ENCODE results near the gene PTPN2. TPM values are rescaled to one million over a fixed set of nuclear protein-coding genes. Genes with fewer than 3 reads are reported as not detected.
A peak's percentile ranks its signal among the peaks of the same experiment; 100 is the strongest.

PTPN2 gene
- total RNA-seq, 1 experiment from 2014 or later = 59.8 TPM

GRCh38 chr18:12779456-12779855 is 104.6 kb downstream of the PTPN2 start:
- H3K27ac ChIP-seq (ENCODE audit: low read length) = no peak overlapping the region
- no peaks in the 10 kb centered on the region; the same call in 1 of the 2 replicates for H3K4me1 ChIP-seq (ENCODE audit: insufficient read depth, low read length)
- no peaks in the 10 kb centered on the region for H3F3A ChIP-seq (ENCODE audit: low read length, unreplicated experiment)
- no peaks in the 10 kb centered on the region for H3K36me3 ChIP-seq (ENCODE audit: low read depth, low read length)
- H2AFZ ChIP-seq (ENCODE audit: low read length) = no peak overlapping the region
- H3K27me3 ChIP-seq (ENCODE audit: low read length) = no peaks in the 10 kb centered on the region
- H4K20me1 ChIP-seq (ENCODE audit: low read length) = no peaks in the 10 kb centered on the region
- ATAC-seq (no peak), DNase-seq (no peak)
- H3K9me2 ChIP-seq (replicated peaks; ENCODE audit: low read length) = no peaks in the 10 kb centered on the region
- H3K4me2 ChIP-seq (ENCODE audit: low read length) = no peak overlapping the region
- ChIA-PET POLR2A (ENCODE audit: unreplicated experiment) (no interaction called here), CTCF (no interaction called here)
- H3K9me3 ChIP-seq (ENCODE audit: low read length) = no peaks in the 10 kb centered on the region
- BruUV-seq (replicated peaks) = no TSS peak
- no peak overlapping the region for H3K9ac ChIP-seq (ENCODE audit: low read length)
- no peaks in the 10 kb centered on the region for H3K79me2 ChIP-seq (ENCODE audit: low read length)
- no peak overlapping the region for H3K4me3 ChIP-seq (ENCODE audit: low read length)
- TF ChIP-seq, protein P1, sequence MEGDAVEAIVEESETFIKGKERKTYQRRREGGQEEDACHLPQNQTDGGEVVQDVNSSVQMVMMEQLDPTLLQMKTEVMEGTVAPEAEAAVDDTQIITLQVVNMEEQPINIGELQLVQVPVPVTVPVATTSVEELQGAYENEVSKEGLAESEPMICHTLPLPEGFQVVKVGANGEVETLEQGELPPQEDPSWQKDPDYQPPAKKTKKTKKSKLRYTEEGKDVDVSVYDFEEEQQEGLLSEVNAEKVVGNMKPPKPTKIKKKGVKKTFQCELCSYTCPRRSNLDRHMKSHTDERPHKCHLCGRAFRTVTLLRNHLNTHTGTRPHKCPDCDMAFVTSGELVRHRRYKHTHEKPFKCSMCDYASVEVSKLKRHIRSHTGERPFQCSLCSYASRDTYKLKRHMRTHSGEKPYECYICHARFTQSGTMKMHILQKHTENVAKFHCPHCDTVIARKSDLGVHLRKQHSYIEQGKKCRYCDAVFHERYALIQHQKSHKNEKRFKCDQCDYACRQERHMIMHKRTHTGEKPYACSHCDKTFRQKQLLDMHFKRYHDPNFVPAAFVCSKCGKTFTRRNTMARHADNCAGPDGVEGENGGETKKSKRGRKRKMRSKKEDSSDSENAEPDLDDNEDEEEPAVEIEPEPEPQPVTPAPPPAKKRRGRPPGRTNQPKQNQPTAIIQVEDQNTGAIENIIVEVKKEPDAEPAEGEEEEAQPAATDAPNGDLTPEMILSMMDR (conservative IDR thresholded peaks at IDR 0.05; ENCODE audit: low read depth, low read length) = no peak
- TF ChIP-seq EZH2phosphoT487 (IDR thresholded peaks at IDR 0.05; ENCODE audit: borderline replicate concordance, low read length) (no peak), EZH2 (IDR thresholded peaks at IDR 0.05; ENCODE audit: low read length, unreplicated experiment) (no peak)
- intact Hi-C loops (cut with micrococcal nuclease) = no loop called here

- BruUV-seq (replicated peaks) = no TSS peak
- no peak overlapping the region for H3K27ac ChIP-seq (ENCODE audit: low read length)
- TF ChIP-seq EZH2phosphoT487 (IDR thresholded peaks at IDR 0.05; ENCODE audit: borderline replicate concordance, low read length) (no peak), EZH2 (IDR thresholded peaks at IDR 0.05; ENCODE audit: low read length, unreplicated experiment) (no peak)
- TF ChIP-seq, protein P1 (conservative IDR thresholded peaks at IDR 0.05; ENCODE audit: low read depth, low read length) = no peak
- intact Hi-C loops (cut with micrococcal nuclease) = no loop called here
- H3K9me2 ChIP-seq (replicated peaks; ENCODE audit: low read length) = no peaks in the 10 kb centered on the region
- H3F3A ChIP-seq (ENCODE audit: low read length, unreplicated experiment) = no peaks in the 10 kb centered on the region
- H3K4me2 ChIP-seq (ENCODE audit: low read length) = no peak overlapping the region
- no peaks in the 10 kb centered on the region for H3K27me3 ChIP-seq (ENCODE audit: low read length)
- no peaks in the 10 kb centered on the region for H3K9me3 ChIP-seq (ENCODE audit: low read length)
- no peaks in the 10 kb centered on the region for H3K36me3 ChIP-seq (ENCODE audit: low read depth, low read length)
- no peak for DNase-seq
- H3K9ac ChIP-seq (ENCODE audit: low read length) = no peak overlapping the region
- no peaks in the 10 kb centered on the region for H4K20me1 ChIP-seq (ENCODE audit: low read length)
- CTCF ChIA-PET = no interaction called here
- H2AFZ ChIP-seq (ENCODE audit: low read length) = no peak overlapping the region
- H3K4me1 ChIP-seq (ENCODE audit: insufficient read depth, low read length) = no peaks in the 10 kb centered on the region; the same call in 1 of the 2 replicates
- no peaks in the 10 kb centered on the region for H3K79me2 ChIP-seq (ENCODE audit: low read length)
- POLR2A ChIA-PET (ENCODE audit: unreplicated experiment) = no interaction called here
- no peak overlapping the region for H3K4me3 ChIP-seq (ENCODE audit: low read length)
- no peak for ATAC-seq
Measured at GRCh38 chr18:12779043-12779442, 105.0 kb downstream of the PTPN2 start.

DNA sequence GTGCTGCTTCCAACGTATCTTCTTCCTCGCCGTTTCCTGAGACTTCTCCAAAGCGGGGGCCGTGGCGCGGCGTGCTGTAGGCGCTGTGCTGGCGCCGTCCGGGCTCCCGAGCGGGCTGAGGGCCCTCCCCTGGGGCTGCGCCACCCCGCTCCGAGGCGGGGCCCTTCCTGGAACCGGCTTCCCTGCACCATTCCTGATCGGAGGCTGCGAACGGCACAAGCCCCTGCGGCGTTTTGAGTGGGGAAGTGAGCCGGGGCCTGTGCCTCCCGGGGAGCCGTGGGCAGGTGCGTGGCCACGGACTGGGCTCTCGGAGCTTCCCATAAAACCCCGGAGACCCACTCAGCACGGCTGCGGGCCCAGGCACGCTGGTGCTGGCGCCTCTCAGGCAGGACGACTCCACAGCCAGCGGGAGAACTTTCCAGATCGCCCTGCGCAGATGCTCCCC is 106.5 kb downstream of the PTPN2 start:
- Histone ChIP-seq H3F3A (ENCODE audit: low read length, unreplicated experiment) (no peaks in the 10 kb centered on the region), H3K27me3 (ENCODE audit: low read length) (no peaks in the 10 kb centered on the region), H4K20me1 (ENCODE audit: low read length) (no peaks in the 10 kb centered on the region), H3K27ac (ENCODE audit: low read length) (peak overlapping the region; percentile 14), H2AFZ (ENCODE audit: low read length) (peak overlapping the region; percentile 74), H3K4me3 (ENCODE audit: low read length) (peak overlapping the region; percentile 65), H3K36me3 (ENCODE audit: low read depth, low read length) (no peaks in the 10 kb centered on the region), H3K9me2 (replicated peaks; ENCODE audit: low read length) (no peaks in the 10 kb centered on the region), H3K9ac (ENCODE audit: low read length) (peak overlapping the region; percentile 60), H3K9me3 (ENCODE audit: low read length) (no peaks in the 10 kb centered on the region), H3K4me1 (ENCODE audit: insufficient read depth, low read length) (no peaks in the 10 kb centered on the region; the same call in 1 of the 2 replicates), H3K79me2 (ENCODE audit: low read length) (no peaks in the 10 kb centered on the region), H3K4me2 (ENCODE audit: low read length) (peak overlapping the region; percentile 84)
- ChIA-PET POLR2A (ENCODE audit: unreplicated experiment) (interaction anchor here (1.1 kb wide), 1 partner anchor 106 kb away, joined by 15 read pairs; the partner anchor contains the start of gene PTPN2), CTCF (no interaction called here)
- intact Hi-C loops (cut with micrococcal nuclease) = no loop called here
- DNase-seq (peak; percentile 33), ATAC-seq (peak; percentile 77)
- TF ChIP-seq EZH2phosphoT487 (IDR thresholded peaks at IDR 0.05; ENCODE audit: borderline replicate concordance, low read length) (no peak), EZH2 (IDR thresholded peaks at IDR 0.05; ENCODE audit: low read length, unreplicated experiment) (no peak)
- TF ChIP-seq, protein P1 (conservative IDR thresholded peaks at IDR 0.05; ENCODE audit: low read depth, low read length) = no peak
- BruUV-seq (replicated peaks) = no TSS peak
